Measurements from ENCODE around the gene BCL3.

DNA sequence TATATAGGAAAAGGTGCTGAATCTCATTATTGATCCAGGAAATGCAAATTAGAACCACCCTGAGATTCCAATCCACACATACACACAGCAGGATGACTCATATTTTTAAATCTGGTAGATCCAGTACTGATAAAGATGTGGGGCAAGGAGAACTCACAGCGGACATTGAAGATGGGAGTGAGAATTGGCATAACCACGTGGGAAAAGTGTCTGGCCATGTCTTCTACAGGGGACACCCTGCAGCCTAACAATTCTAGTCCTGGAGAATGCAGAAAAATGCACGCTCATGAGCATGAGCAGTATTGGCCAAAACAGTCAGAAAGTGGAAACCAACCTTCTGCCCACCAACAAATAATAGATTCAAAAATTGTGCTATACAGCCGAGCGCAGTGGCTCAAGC is 13.5 kb upstream of the BCL3 start:
- TF ChIP-seq KLF12 (CRISPR knock-in tag; IDR thresholded peaks at IDR 0.05; ENCODE audit: borderline replicate concordance) (no peak), STAT5B (CRISPR knock-in tag; IDR thresholded peaks at IDR 0.05) (no peak), POLR2A (IDR thresholded peaks at IDR 0.05; ENCODE audit: insufficient read depth in 1 of 2, low read depth in 2 of 2, low read length in 2 of 2) (no peak), BRF2 (CRISPR knock-in tag; IDR thresholded peaks at IDR 0.05) (no peak)
- TF ChIP-seq, protein P1, sequence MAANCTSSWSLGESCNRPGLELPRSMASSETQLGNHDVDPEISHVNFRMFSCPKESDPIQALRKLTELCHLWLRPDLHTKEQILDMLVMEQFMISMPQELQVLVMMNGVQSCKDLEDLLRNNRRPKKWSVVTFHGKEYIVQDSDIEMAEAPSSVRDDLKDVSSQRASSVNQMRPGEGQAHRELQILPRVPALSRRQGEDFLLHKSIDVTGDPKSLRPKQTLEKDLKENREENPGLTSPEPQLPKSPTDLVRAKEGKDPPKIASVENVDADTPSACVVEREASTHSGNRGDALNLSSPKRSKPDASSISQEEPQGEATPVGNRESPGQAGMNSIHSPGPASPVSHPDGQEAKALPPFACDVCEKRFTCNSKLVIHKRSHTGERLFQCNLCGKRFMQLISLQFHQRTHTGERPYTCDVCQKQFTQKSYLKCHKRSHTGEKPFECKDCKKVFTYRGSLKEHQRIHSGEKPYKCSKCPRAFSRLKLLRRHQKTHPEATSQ (CRISPR knock-in tag; IDR thresholded peaks at IDR 0.05; ENCODE audit: borderline replicate concordance) = no peak
